ENCODE data around the gene ZNF322.

Gene ZNF322

DNA sequence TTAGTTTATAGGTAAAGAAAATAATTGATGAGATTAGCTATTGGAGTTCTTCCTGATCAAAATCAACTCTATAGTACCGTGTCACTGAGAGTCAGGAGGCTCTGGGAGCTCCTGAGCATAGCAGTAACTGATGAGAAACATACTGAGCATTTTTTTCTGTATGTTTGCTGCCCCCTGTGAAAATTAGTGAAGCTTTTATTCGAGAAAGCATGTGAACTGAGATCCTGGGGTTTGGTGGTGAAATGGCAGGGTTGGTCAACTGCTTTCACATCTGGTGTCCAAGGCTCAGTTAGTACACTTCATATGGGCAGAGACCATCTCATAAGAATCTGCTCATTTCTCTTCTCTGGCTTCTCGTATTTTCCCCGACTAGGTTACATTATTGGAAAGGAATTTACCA, 66.9 kb downstream of the ZNF322 start:
- no peak overlapping the region for H3K4me2 ChIP-seq (ENCODE audit: low read depth, low read length, poor library complexity, severe bottlenecking)
- peaks cover 7% of the 10 kb centered on the region for H3K4me1 ChIP-seq (ENCODE audit: insufficient read depth, low read length, poor library complexity, severe bottlenecking)
- no peak overlapping the region for H3K4me3 ChIP-seq (ENCODE audit: low read length, poor library complexity, severe bottlenecking)
- H4K20me1 ChIP-seq (ENCODE audit: insufficient read depth, low read length, poor library complexity, severe bottlenecking), result peaks cover 3% of the 10 kb centered on the region
- H3K9me3 ChIP-seq (ENCODE audit: insufficient read depth, low read depth, low read length), result no peaks in the 10 kb centered on the region
- peak overlapping the region; percentile 9; the same call in 1 of the 2 replicates for H2AFZ ChIP-seq (ENCODE audit: low read length)
- H3K9ac ChIP-seq (ENCODE audit: low read depth, low read length, poor library complexity, severe bottlenecking), result no peak overlapping the region
- no peaks in the 10 kb centered on the region for H3K9me2 ChIP-seq (replicated peaks; ENCODE audit: low read depth, low read length)
- TF ChIP-seq, protein P1, sequence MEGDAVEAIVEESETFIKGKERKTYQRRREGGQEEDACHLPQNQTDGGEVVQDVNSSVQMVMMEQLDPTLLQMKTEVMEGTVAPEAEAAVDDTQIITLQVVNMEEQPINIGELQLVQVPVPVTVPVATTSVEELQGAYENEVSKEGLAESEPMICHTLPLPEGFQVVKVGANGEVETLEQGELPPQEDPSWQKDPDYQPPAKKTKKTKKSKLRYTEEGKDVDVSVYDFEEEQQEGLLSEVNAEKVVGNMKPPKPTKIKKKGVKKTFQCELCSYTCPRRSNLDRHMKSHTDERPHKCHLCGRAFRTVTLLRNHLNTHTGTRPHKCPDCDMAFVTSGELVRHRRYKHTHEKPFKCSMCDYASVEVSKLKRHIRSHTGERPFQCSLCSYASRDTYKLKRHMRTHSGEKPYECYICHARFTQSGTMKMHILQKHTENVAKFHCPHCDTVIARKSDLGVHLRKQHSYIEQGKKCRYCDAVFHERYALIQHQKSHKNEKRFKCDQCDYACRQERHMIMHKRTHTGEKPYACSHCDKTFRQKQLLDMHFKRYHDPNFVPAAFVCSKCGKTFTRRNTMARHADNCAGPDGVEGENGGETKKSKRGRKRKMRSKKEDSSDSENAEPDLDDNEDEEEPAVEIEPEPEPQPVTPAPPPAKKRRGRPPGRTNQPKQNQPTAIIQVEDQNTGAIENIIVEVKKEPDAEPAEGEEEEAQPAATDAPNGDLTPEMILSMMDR (conservative IDR thresholded peaks at IDR 0.05; ENCODE audit: low read length), result peak; percentile 35
- no peak for TF ChIP-seq EZH2phosphoT487 (IDR thresholded peaks at IDR 0.05; ENCODE audit: borderline replicate concordance)
- no peaks in the 10 kb centered on the region for H3K36me3 ChIP-seq (ENCODE audit: insufficient read depth, low read length)
- H3K79me2 ChIP-seq (ENCODE audit: insufficient read depth, low read length), result peaks cover 9% of the 10 kb centered on the region
- H3F3A ChIP-seq (ENCODE audit: low read depth), result no peaks in the 10 kb centered on the region
- no peaks in the 10 kb centered on the region for H3K27me3 ChIP-seq (ENCODE audit: insufficient read depth, low read length, poor library complexity, severe bottlenecking)

DNA sequence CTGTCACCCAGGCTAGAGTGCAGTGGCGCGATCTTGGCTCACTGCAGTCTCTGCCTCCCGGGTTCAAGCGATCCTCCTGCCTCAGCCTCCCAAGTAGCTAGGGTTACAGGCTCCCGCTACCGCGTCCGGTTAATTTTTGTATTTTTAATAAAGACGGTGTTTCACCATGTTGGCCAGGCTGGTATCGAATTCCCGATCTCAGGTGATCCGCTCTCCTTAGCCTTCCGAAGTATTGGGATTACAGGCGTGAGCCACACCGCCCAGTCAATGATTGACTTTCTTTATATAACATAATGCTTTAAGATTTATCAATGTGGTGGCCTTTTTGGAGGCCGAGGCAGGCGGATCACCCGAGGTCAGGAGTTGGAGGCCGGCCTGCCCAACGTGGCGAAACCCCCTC, 70.6 kb downstream of the ZNF322 start:
- TF ChIP-seq, protein P1 (conservative IDR thresholded peaks at IDR 0.05; ENCODE audit: low read length), result no peak
- no peak for TF ChIP-seq EZH2phosphoT487 (IDR thresholded peaks at IDR 0.05; ENCODE audit: borderline replicate concordance)
- Histone ChIP-seq H4K20me1 (ENCODE audit: insufficient read depth, low read length, poor library complexity, severe bottlenecking) (no peaks in the 10 kb centered on the region), H3K79me2 (ENCODE audit: insufficient read depth, low read length) (no peaks in the 10 kb centered on the region), H3K4me1 (ENCODE audit: insufficient read depth, low read length, poor library complexity, severe bottlenecking) (no peaks in the 10 kb centered on the region), H3K4me3 (ENCODE audit: low read length, poor library complexity, severe bottlenecking) (no peak overlapping the region), H3K4me2 (ENCODE audit: low read depth, low read length, poor library complexity, severe bottlenecking) (no peak overlapping the region), H3K9me2 (replicated peaks; ENCODE audit: low read depth, low read length) (no peaks in the 10 kb centered on the region), H3F3A (ENCODE audit: low read depth) (no peaks in the 10 kb centered on the region), H3K9ac (ENCODE audit: low read depth, low read length, poor library complexity, severe bottlenecking) (no peak overlapping the region), H3K36me3 (ENCODE audit: insufficient read depth, low read length) (no peaks in the 10 kb centered on the region), H2AFZ (ENCODE audit: low read length) (no peak overlapping the region), H3K27me3 (ENCODE audit: insufficient read depth, low read length, poor library complexity, severe bottlenecking) (no peaks in the 10 kb centered on the region), H3K9me3 (ENCODE audit: insufficient read depth, low read depth, low read length) (no peaks in the 10 kb centered on the region)
